ENCODE results near the gene HSPA1B.
A peak's percentile ranks its signal among the peaks of the same experiment; 100 is the strongest.
"Not testable (repeated sequence)": the region's sequence is repeated elsewhere in the genome, so short reads cannot be mapped to it uniquely, and the experiment has no call there.

HSPA1B gene

DNA sequence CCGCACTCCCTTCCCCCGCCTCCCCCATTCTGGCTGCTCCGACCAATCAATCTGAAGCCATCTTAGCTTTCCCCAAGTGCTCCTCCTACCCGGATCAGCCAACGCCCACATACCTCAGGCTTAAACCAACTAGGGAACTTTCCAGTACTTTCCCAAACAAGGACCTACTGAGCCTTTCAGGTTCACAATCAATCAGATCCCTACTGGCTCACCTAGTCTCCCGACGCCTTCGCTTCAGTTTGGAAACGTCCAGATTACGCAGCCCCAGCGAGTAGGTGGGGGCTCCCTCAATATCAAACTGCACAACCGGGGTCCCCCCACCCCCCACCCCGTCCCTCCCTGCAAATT lies 12.9 kb upstream of the HSPA1B start:
- H3K36me3 ChIP-seq, result no peaks in the 10 kb centered on the region
- peaks cover 34% of the 10 kb centered on the region for H3K27me3 ChIP-seq
- no peak overlapping the region for H3K9ac ChIP-seq
- peak overlapping the region; percentile 65 for H3K4me3 ChIP-seq
- H3K4me1 ChIP-seq, result peaks cover 32% of the 10 kb centered on the region
- peak overlapping the region; percentile 81 for H3K4me2 ChIP-seq
- no peaks in the 10 kb centered on the region for H4K20me1 ChIP-seq
- H3K27ac ChIP-seq, result no peak overlapping the region
- TF ChIP-seq Cebpa-rat (IDR thresholded peaks at IDR 0.05), result no peak
- H3K9me3 ChIP-seq, result no peaks in the 10 kb centered on the region

DNA sequence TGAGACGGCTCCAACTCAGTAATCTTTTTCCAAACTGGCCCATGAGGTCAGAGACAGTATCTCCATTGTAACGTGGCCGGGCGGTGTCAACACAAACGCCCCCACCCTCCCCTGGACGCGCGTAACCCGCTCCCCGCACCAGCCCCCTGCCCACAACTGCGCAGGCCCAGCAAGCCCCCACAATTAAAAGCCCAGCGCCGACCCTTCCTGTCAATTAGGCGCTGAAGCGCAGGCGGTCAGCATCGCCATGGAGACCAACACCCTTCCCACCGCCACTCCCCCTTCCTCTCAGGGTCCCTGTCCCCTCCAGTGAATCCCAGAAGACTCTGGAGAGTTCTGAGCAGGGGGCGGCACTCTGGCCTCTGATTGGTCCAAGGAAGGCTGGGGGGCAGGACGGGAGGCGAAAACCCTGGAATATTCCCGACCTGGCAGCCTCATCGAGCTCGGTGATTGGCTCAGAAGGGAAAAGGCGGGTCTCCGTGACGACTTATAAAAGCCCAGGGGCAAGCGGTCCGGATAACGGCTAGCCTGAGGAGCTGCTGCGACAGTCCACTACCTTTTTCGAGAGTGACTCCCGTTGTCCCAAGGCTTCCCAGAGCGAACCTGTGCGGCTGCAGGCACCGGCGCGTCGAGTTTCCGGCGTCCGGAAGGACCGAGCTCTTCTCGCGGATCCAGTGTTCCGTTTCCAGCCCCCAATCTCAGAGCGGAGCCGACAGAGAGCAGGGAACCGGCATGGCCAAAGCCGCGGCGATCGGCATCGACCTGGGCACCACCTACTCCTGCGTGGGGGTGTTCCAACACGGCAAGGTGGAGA lies 12.3 kb upstream of the HSPA1B start, which contains the start of the genes HSPA1A and HSPA1L:
TSS of gene HSPA1A (plus strand) at position 519 of the 814 bp plus-strand sequence. CDS start at position 733, 214 bp downstream.
TSS of gene HSPA1L (minus strand) at position 259 of the 814 bp plus-strand sequence. CDS start 3,311 bp downstream, outside the sequence.
- Histone ChIP-seq H3K4me3 (peak within 1 kb of the TSS; percentile 65), H3K9ac (peak within 1 kb of the TSS; percentile 36), H3K4me2 (peak within 1 kb of the TSS; percentile 81), H3K27ac (peak within 1 kb of the TSS; percentile 45; the same call in 1 of the 2 replicates), H3K27me3 (peaks cover 34% of the 10 kb centered on the region), H3K9me3 (no peaks in the 10 kb centered on the region), H3K36me3 (no peaks in the 10 kb centered on the region), H3K4me1 (peaks cover 32% of the 10 kb centered on the region), H4K20me1 (no peaks in the 10 kb centered on the region)
- no peak for TF ChIP-seq Cebpa-rat (IDR thresholded peaks at IDR 0.05)

DNA sequence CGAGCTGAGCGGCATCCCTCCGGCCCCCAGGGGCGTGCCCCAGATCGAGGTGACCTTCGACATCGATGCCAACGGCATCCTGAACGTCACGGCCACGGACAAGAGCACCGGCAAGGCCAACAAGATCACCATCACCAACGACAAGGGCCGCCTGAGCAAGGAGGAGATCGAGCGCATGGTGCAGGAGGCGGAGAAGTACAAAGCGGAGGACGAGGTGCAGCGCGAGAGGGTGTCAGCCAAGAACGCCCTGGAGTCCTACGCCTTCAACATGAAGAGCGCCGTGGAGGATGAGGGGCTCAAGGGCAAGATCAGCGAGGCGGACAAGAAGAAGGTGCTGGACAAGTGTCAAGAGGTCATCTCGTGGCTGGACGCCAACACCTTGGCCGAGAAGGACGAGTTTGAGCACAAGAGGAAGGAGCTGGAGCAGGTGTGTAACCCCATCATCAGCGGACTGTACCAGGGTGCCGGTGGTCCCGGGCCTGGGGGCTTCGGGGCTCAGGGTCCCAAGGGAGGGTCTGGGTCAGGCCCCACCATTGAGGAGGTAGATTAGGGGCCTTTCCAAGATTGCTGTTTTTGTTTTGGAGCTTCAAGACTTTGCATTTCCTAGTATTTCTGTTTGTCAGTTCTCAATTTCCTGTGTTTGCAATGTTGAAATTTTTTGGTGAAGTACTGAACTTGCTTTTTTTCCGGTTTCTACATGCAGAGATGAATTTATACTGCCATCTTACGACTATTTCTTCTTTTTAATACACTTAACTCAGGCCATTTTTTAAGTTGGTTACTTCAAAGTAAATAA lies 10.2 kb upstream of the HSPA1B start:
- peak overlapping the region; percentile 49; the same call in 1 of the 2 replicates for H3K27ac ChIP-seq
- H4K20me1 ChIP-seq, H3K9me3 ChIP-seq, H3K36me3 ChIP-seq: not testable (repeated sequence)
- H3K4me2 ChIP-seq, result peak overlapping the region; percentile 83
- peaks cover 46% of the 10 kb centered on the region for H3K4me1 ChIP-seq
- H3K9ac ChIP-seq, result peak overlapping the region; percentile 68; the same call in 1 of the 2 replicates
- H3K27me3 ChIP-seq, result peaks cover 33% of the 10 kb centered on the region
- peak overlapping the region; percentile 65 for H3K4me3 ChIP-seq

DNA sequence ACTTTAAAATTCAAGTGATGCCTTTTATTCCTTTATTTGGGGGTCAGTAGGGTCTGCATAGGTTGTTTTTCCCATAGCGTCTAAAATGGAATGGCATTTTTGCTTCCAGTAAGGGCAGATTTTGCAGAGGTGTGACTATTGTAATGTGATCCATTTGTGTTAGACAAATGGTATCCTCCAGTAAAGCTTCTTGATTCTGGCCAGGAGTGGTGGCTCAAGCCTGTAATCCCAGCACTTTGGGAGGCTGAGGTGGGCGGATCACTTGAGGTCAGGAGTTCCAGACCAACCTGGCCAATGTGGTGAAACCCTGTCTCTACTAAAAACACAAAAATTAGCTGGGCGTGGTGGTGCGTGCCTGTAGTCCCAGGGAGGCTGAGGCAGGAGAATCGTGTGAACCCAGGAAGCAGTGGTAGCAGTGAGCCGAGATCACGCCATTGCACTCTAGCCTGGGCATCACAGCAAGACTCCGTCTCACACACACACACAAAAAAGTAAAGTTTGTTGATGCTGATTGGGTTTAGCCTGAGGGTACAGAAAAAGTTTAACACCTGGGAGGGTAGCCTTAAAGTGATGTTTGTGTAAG lies 9.5 kb upstream of the HSPA1B start:
- peak overlapping the region; percentile 65 for H3K4me3 ChIP-seq
- not testable (repeated sequence) for H3K36me3 ChIP-seq, H4K20me1 ChIP-seq, H3K9ac ChIP-seq, H3K9me3 ChIP-seq
- peaks cover 53% of the 10 kb centered on the region for H3K4me1 ChIP-seq
- peaks cover 26% of the 10 kb centered on the region for H3K27me3 ChIP-seq
- H3K4me2 ChIP-seq, result peak overlapping the region; percentile 83
- peak overlapping the region; percentile 49; the same call in 1 of the 2 replicates for H3K27ac ChIP-seq

DNA sequence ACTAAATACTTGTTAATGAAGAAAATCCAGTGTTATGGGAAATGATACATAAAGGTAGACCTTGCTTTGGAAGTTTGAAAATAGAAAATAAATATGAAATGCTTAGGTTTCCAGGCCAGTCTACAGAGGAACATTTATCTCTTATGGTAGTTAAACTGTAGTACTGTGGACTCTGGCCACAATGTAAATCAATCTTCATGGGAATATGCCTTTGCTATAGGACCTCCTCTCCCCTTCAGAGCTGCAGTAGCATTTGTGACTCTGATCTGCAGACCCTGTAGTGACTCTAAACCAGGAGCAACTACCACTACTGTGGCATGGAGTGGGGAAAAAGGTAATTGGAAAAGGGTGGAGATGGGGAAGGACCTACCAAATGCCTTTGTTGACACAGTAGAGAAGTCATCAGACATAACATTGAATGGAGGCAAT lies 7.7 kb upstream of the HSPA1B start:
- no peak overlapping the region for H3K27ac ChIP-seq
- peaks cover 53% of the 10 kb centered on the region for H3K4me1 ChIP-seq
- no peaks in the 10 kb centered on the region for H4K20me1 ChIP-seq
- no peak overlapping the region for H3K4me3 ChIP-seq
- H3K27me3 ChIP-seq, result peaks cover 8% of the 10 kb centered on the region
- H3K9me3 ChIP-seq, result no peaks in the 10 kb centered on the region
- H3K36me3 ChIP-seq, result no peaks in the 10 kb centered on the region
- TF ChIP-seq Cebpa-rat (IDR thresholded peaks at IDR 0.05), result no peak
- H3K4me2 ChIP-seq, result no peak overlapping the region
- no peak overlapping the region for H3K9ac ChIP-seq

DNA sequence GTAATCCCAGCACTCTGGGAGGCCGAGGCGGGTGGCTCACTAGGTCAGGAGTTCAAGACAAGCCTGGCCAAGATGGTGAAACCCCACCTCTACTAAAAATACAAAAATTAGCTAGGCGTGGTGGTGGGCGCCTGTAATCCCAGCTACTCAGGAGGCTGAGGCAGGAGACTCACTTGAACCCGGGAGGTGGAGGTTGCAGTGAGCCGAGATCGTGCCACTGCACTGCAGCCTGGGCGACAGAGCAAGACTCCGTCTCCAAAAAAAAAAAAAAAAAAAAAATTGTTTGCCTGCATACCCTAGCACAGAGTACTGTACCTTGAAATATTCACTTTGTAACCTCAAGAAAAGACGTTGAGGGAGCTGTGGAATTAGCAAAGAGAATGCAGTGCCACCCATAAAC lies 7.1 kb upstream of the HSPA1B start:
- H3K9me3 ChIP-seq, H4K20me1 ChIP-seq, H3K9ac ChIP-seq, H3K27ac ChIP-seq, H3K4me3 ChIP-seq, H3K27me3 ChIP-seq, H3K36me3 ChIP-seq: not testable (repeated sequence)
- Histone ChIP-seq H3K4me1 (peaks cover 48% of the 10 kb centered on the region), H3K4me2 (peak overlapping the region; percentile 94)

DNA sequence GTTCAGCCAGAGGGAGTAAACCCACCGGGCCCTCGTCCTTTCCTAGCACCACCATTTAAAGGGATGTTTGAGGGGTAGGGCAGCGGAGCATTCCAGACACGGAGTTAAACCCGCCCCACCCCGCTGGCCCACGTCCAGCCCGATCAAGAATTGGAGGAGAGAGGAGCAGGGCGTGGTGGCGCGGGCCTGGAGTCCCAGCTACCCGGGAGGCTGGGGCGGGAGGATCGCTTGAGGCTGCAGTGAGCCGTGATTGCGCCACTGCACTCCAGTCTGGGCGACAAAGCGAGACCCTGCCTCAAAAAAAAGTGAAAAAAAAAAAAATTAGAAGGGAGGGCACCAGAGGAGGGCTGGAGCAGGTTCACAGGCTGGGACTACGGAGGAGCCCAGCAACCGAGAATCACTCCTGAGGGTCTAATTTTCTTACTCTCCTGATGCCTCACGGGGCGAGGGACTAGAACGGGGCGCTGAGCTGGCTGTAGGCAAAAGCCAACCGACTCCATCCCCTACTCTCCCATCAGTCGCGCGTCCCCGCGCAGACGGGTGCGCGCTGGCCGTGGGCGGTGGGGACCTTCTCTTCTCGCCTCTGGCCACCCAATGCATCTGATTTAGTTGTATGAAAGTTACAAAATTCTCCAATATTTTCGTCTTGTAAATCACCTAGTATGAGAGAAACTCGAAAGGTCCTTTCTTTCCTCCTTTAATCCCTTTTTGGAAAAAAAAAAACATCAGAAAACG lies 6.1 kb upstream of the HSPA1B start:
- TF ChIP-seq Cebpa-rat (IDR thresholded peaks at IDR 0.05), result no peak; the same call in 1 of the 2 replicates
- Histone ChIP-seq H3K36me3 (no peaks in the 10 kb centered on the region), H4K20me1 (no peaks in the 10 kb centered on the region), H3K4me3 (peak overlapping the region; percentile 71), H3K9me3 (no peaks in the 10 kb centered on the region), H3K27me3 (no peaks in the 10 kb centered on the region), H3K4me1 (peaks cover 56% of the 10 kb centered on the region), H3K27ac (peak overlapping the region; percentile 81), H3K9ac (peak overlapping the region; percentile 81), H3K4me2 (peak overlapping the region; percentile 94)

DNA sequence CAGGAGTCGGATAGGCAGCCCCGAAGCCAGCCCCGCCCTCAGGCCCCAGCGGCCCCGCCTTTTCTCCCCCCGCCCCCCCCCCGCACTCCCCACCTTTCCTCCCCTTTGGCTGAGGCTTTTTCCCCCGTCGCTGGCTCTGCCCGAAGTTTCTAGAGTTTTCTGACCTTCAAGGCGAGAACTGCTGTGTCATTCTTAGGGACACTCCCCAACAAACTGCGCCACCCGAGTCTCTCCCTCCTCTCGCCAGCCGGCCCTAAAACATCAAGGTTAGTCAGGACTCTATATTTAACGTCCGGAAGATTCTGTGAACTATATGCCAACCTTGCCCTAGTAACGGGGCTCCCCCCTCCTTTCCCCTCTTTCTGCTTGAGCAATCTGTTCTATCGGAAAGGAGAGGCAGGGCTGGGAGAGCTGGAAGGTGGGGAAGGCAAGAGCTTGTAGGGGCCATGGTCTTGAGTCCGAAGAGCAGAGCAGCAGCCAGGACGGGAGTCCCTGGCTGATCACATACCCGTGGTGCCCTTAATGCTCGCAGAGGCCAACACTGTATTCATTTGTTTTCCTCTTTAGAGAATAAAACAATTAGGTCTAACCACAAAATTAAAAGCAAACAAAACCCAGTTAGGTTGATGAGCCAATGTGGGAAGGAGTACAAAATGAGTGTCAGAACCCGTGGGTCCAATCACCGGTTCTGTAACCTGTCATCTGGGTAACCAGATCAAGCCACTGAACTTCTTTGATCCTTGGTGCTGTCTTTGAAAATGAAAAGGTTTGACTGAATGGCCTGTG lies 5.3 kb upstream of the HSPA1B start:
- H4K20me1 ChIP-seq, result no peaks in the 10 kb centered on the region
- peaks cover 59% of the 10 kb centered on the region for H3K4me1 ChIP-seq
- H3K9me3 ChIP-seq, result no peaks in the 10 kb centered on the region
- no peaks in the 10 kb centered on the region for H3K36me3 ChIP-seq
- H3K27me3 ChIP-seq, result no peaks in the 10 kb centered on the region
- H3K27ac ChIP-seq, result peak overlapping the region; percentile 81
- peak overlapping the region; percentile 81 for H3K9ac ChIP-seq
- H3K4me2 ChIP-seq, result peak overlapping the region; percentile 94
- TF ChIP-seq Cebpa-rat (IDR thresholded peaks at IDR 0.05), result no peak
- peak overlapping the region; percentile 71 for H3K4me3 ChIP-seq

DNA sequence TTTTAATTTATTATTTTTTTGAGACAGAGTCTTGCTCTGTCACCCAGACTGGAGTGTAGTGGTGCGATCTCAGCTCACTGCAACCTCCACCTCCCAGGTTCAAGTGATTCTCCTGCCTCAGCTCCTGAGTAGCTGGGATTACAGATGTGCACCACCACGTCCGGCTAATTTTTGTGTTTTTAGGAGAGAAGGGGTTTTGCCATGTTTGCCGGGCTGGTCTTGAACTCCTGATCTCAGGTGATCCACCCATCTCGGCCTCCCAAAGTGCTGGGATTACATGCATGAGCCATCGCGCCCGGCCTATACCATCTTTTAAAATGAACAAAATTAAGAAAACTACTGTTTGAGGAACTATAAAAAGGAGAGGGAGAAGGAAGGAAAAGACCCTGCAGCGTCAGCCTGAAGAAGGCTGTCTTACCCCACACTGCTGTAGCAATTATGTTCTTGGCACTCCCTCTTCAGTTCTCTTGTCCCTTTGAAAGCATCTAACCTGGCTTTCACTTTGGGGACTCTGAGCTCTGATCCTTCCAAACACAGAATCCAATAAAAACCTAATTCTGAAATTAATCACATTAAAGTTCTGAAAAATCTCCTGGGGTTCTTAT lies 3.8 kb upstream of the HSPA1B start:
- H3K36me3 ChIP-seq, H4K20me1 ChIP-seq, H3K4me2 ChIP-seq, H3K27me3 ChIP-seq, H3K9ac ChIP-seq, H3K9me3 ChIP-seq, H3K4me3 ChIP-seq, H3K27ac ChIP-seq: not testable (repeated sequence)
- peaks cover 45% of the 10 kb centered on the region for H3K4me1 ChIP-seq

All from BLaER1 (cell line).